ENCODE measurements around the gene MEI1.

DNA sequence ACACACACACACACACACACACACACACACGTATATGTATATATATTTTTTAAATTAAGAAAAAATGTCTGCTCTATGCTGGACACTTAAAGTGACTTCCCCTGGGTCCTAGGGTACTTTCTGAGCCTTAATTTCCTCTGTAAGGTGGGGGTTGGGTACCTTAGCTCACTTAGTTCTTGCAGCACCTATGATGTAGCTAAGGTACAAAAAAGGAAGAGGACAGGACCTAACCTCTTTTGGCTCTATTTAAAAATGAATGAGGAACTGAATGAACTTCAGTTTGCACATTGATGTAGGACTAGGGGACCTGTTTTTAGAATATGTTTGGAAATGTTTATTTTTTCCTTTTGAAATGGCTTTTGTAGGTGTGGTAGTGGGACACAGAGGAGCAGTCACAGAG is 144.7 kb downstream of the MEI1 start:
- TF ChIP-seq, protein P1, sequence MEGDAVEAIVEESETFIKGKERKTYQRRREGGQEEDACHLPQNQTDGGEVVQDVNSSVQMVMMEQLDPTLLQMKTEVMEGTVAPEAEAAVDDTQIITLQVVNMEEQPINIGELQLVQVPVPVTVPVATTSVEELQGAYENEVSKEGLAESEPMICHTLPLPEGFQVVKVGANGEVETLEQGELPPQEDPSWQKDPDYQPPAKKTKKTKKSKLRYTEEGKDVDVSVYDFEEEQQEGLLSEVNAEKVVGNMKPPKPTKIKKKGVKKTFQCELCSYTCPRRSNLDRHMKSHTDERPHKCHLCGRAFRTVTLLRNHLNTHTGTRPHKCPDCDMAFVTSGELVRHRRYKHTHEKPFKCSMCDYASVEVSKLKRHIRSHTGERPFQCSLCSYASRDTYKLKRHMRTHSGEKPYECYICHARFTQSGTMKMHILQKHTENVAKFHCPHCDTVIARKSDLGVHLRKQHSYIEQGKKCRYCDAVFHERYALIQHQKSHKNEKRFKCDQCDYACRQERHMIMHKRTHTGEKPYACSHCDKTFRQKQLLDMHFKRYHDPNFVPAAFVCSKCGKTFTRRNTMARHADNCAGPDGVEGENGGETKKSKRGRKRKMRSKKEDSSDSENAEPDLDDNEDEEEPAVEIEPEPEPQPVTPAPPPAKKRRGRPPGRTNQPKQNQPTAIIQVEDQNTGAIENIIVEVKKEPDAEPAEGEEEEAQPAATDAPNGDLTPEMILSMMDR (conservative IDR thresholded peaks at IDR 0.05; ENCODE audit: low read length) = no peak
- no peak for TF ChIP-seq EZH2phosphoT487 (IDR thresholded peaks at IDR 0.05; ENCODE audit: borderline replicate concordance, low read depth, low read length)

Data from OCI-LY7 (cell line).